Endothelial cell of umbilical vein (primary cell): ENCODE measurements around the gene SEC62. TPM values are rescaled to one million over a fixed set of nuclear protein-coding genes. Genes with fewer than 3 reads are reported as not detected.

Experiments
- BruUV-seq: library from RNA; stranded (reverse); fragments of 400-500 nt; replicated peaks from 2 replicates; lab custom pipeline; 2021; lab: Mats Ljungman, UMichigan
- CTCF ChIA-PET: fragments of 300-600, 350-600 bp; sonication (Branson Sonifier 250); formaldehyde crosslinking; loops from one replicate; lab custom pipeline; 2021; ENCODE audit warnings: antibody characterized with exemption, inconsistent platforms; lab: Charles Lee
- POLR2A ChIA-PET: fragments of 300-600, 350-600 bp; sonication (Branson Sonifier 250); formaldehyde crosslinking; loops from one replicate; lab custom pipeline; 2021; ENCODE audit warnings: antibody characterized with exemption, inconsistent platforms; lab: Charles Lee
- DNase-seq: peaks from one replicate; pipeline ENCODE4 v3.0.0-alpha.2; 2011; ENCODE audit warnings: low read depth, low spot score
- FAIRE-seq: peaks from 2 replicates; lab custom pipeline; 2011; peaks lifted over from hg19 to GRCh38; lab: Jason Lieb, UNC
- H2AFZ ChIP-seq: 2 replicates; pipeline ENCODE4 v1.6.0; 2012; ENCODE audit warnings: low read depth, low read length, control low read depth, inconsistent platforms
- H3K27ac ChIP-seq: 2 replicates; pipeline ENCODE4 v1.5.1; 2011; ENCODE audit warnings: low read depth, mild to moderate bottlenecking, control low read depth, low read length, moderate library complexity; ENCODE audit not compliant: insufficient read depth
- H3K27me3 ChIP-seq, 2 experiments: 2 replicates each; pipeline versions ENCODE4 v1.6.0 to v1.6.1; 2011; ENCODE audit warnings: low read length in 2 of 2, mixed read lengths in 1 of 2; ENCODE audit not compliant: control insufficient read depth in 2 of 2, insufficient read depth in 2 of 2
- H3K36me3 ChIP-seq, 2 experiments: 2 replicates in 1 of 2; 3 replicates in 1 of 2; pipeline ENCODE4 v1.5.1; 2011; ENCODE audit warnings: low read length in 2 of 2, mild to moderate bottlenecking in 1 of 2, moderate library complexity in 1 of 2; ENCODE audit not compliant: control insufficient read depth in 2 of 2, insufficient read depth in 2 of 2; ENCODE audit errors: extremely low read depth in 1 of 2
- H3K4me1 ChIP-seq: 3 replicates; pipeline ENCODE4 v1.5.1; 2011; ENCODE audit warnings: mild to moderate bottlenecking, low read length; ENCODE audit not compliant: control insufficient read depth, insufficient read depth; ENCODE audit errors: extremely low read depth
- H3K4me2 ChIP-seq: 2 replicates; pipeline ENCODE4 v1.6.1; 2011; ENCODE audit warnings: low read length, control low read depth, mixed read lengths; ENCODE audit not compliant: insufficient read depth
- H3K4me3 ChIP-seq, 3 experiments: fragments of 200-600 bp in 1 of 3; sonication (generic), shearing (Covaris generic) in 1 of 3; replicated peaks in 1 of 3; 2 replicates each; pipeline ENCODE4 v1.5.1; 2011 to 2016; ENCODE audit warnings: control low read depth in 3 of 3, low read length in 3 of 3, mild to moderate bottlenecking in 2 of 3, inconsistent platforms in 1 of 3, low read depth in 1 of 3, moderate library complexity in 1 of 3; ENCODE audit not compliant: insufficient read depth in 1 of 3
- H3K79me2 ChIP-seq: 2 replicates; pipeline ENCODE4 v1.6.0; 2012; ENCODE audit warnings: low read length, inconsistent platforms; ENCODE audit not compliant: control insufficient read depth, insufficient read depth
- H3K9ac ChIP-seq: replicated peaks from 2 replicates; pipeline ENCODE3; 2011; ENCODE audit warnings: low read length, control low read depth; ENCODE audit not compliant: insufficient read depth; ENCODE audit errors: extremely low read depth
- H3K9me1 ChIP-seq: replicated peaks from 3 replicates; pipeline ENCODE4 v1.6.0; 2011; ENCODE audit warnings: mild to moderate bottlenecking, low read length; ENCODE audit not compliant: control insufficient read depth, insufficient read depth; ENCODE audit errors: extremely low read depth
- H3K9me3 ChIP-seq: replicated peaks from 2 replicates; pipeline ENCODE4 v1.5.1; 2012; ENCODE audit warnings: low read length, inconsistent platforms; ENCODE audit not compliant: control insufficient read depth, insufficient read depth
- H4K20me1 ChIP-seq: replicated peaks from 2 replicates; pipeline ENCODE3; 2011; ENCODE audit warnings: mild to moderate bottlenecking, low read length; ENCODE audit not compliant: control insufficient read depth, insufficient read depth; ENCODE audit errors: extremely low read depth
- CTCF ChIP-seq, 2 donors: IDR thresholded peaks; 1 replicate in 1 of 2; 2 replicates in 1 of 2; pipeline ENCODE4 v1.5.1; 2011; ENCODE audit warnings: low read length in 2 of 2, mild to moderate bottlenecking in 2 of 2, moderate library complexity in 2 of 2, control low read depth in 1 of 2, inconsistent platforms in 1 of 2, low read depth in 1 of 2; ENCODE audit not compliant: insufficient read depth in 1 of 2; ENCODE audit errors: extremely low read depth in 1 of 2
- EZH2 ChIP-seq: IDR thresholded peaks from 2 replicates; pipeline ENCODE4 v1.6.1; 2012; ENCODE audit warnings: borderline replicate concordance, low read depth, mild to moderate bottlenecking, moderate library complexity, low read length, inconsistent platforms; ENCODE audit not compliant: severe bottlenecking
- FOS ChIP-seq: IDR thresholded peaks from 2 replicates; pipeline ENCODE4 v1.6.1; 2011; ENCODE audit warnings: mild to moderate bottlenecking, low read length, moderate library complexity, borderline replicate concordance; ENCODE audit not compliant: insufficient read depth
- GATA2 ChIP-seq: IDR thresholded peaks from 2 replicates; pipeline ENCODE4 v1.7.0; 2011; ENCODE audit warnings: low read depth, mild to moderate bottlenecking, moderate library complexity, mixed read lengths, low read length; ENCODE audit not compliant: insufficient read length, insufficient read depth
- JUN ChIP-seq: IDR thresholded peaks from 2 replicates; pipeline ENCODE4 v1.6.1; 2011; ENCODE audit warnings: borderline replicate concordance, low read depth; ENCODE audit not compliant: insufficient read length, insufficient read depth
- MYC ChIP-seq: IDR thresholded peaks from one replicate; pipeline ENCODE4 v1.6.1; 2011; ENCODE audit warnings: mild to moderate bottlenecking, low read depth, low read length
- POLR2A ChIP-seq: IDR thresholded peaks from 2 replicates; pipeline ENCODE4 v1.6.1; 2012; ENCODE audit warnings: low read depth, mild to moderate bottlenecking, control low read depth, low read length
- POLR2AphosphoS5 ChIP-seq: IDR thresholded peaks from 2 replicates; pipeline ENCODE4 v1.6.1; 2012; ENCODE audit warnings: low read depth, mild to moderate bottlenecking, control low read depth, low read length, moderate library complexity; ENCODE audit not compliant: insufficient read depth
- dilution Hi-C: fragments of 300-500 bp; cut with MboI; formaldehyde crosslinking; loops from one replicate; pipeline ENCODE4 v1.15.0; 2019; ENCODE audit warnings: low sequenced_read_pairs; ENCODE audit not compliant: extremely low pct_ligation_motif_present
- intact Hi-C: fragments of 100-400 bp; cut with micrococcal nuclease; formaldehyde crosslinking; loops from one replicate; pipeline ENCODE4 v1.10.0; 2022
- polyA plus RNA-seq, 4 experiments: library from polyadenylated mRNA; depleted of rRNA in 3 of 4; stranded (reverse) in 3 of 4; unstranded in 1 of 4; fragments of >200 nt; gene quantifications; 2 replicates each; pipeline versions ENCODE4 v1.2.1 to v1.2.3, GENCODE V29; 2011 to 2012; ENCODE audit warnings: missing spikeins in 1 of 4
- total RNA-seq: library from RNA; stranded (reverse); gene quantifications from 2 replicates; pipeline ENCODE4 v1.2.3, GENCODE V29; 2021
- TF ChIP-seq, protein P1 (sequence below): IDR thresholded peaks from 2 replicates; pipeline ENCODE4 v1.6.1; 2011; ENCODE audit not compliant: insufficient read depth, insufficient read length

The SEC62 gene
- total and polyA plus RNA-seq, 2 donors (not counting 3 experiments of a cell fraction or from before 2014, with no cell fraction given): 90.7 to 90.8 TPM

- Histone ChIP-seq H3K27ac (no peak overlapping the region), H3K79me2 (no peaks in the 10 kb centered on the region), H3K9me3 (no peaks in the 10 kb centered on the region), H3K4me1 (no peaks in the 10 kb centered on the region), H3K4me2 (no peak overlapping the region), H4K20me1 (no peaks in the 10 kb centered on the region), H3K9me1 (no peaks in the 10 kb centered on the region), H3K36me3 (no peaks in the 10 kb centered on the region), H3K4me3 (no peak overlapping the region), H3K27me3 (peaks cover 17 to 25% of the 10 kb centered on the region in 2 experiments), H2AFZ (no peak overlapping the region), H3K9ac (no peak overlapping the region)
- POLR2A ChIA-PET: no interaction called here
- DNase-seq (no peak), FAIRE-seq (no peak)
- TF ChIP-seq GATA2 (no peak), JUN (no peak), MYC (no peak), CTCF (IDR thresholded peaks at IDR 0.05; ENCODE audit: extremely low read depth in 1 of 2, insufficient read depth in 1 of 2, low read depth in 1 of 2, low read length in 2 of 2) (no peak), POLR2AphosphoS5 (no peak), FOS (no peak), POLR2A (no peak), EZH2 (no peak)
- TF ChIP-seq, protein P1, sequence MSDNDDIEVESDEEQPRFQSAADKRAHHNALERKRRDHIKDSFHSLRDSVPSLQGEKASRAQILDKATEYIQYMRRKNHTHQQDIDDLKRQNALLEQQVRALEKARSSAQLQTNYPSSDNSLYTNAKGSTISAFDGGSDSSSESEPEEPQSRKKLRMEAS: no peak
- CTCF ChIA-PET: no interaction called here
- intact Hi-C loops (no loop called here), dilution Hi-C loops (no loop called here)
- no TSS peak for BruUV-seq
Observed at GRCh38 chr3:169939320-169939719, 27.3 kb upstream of the SEC62 start.
